AG10803 (cell line): ENCODE measurements around the gene GAK.

ENCODE experiments used
- DNase-seq: peaks from one replicate; pipeline ENCODE4 v3.0.0; 2010; ENCODE audit warnings: low read depth
- H3K4me3 ChIP-seq: 2 replicates; pipeline ENCODE4 v1.5.1; 2011; ENCODE audit warnings: mild to moderate bottlenecking, low read length, control low read depth
- TF ChIP-seq, protein P1 (sequence below): conservative IDR thresholded peaks from 2 replicates; pipeline ENCODE4 v1.5.1; 2011; ENCODE audit warnings: mild to moderate bottlenecking, low read length, control low read depth, inconsistent platforms

Gene GAK

DNA sequence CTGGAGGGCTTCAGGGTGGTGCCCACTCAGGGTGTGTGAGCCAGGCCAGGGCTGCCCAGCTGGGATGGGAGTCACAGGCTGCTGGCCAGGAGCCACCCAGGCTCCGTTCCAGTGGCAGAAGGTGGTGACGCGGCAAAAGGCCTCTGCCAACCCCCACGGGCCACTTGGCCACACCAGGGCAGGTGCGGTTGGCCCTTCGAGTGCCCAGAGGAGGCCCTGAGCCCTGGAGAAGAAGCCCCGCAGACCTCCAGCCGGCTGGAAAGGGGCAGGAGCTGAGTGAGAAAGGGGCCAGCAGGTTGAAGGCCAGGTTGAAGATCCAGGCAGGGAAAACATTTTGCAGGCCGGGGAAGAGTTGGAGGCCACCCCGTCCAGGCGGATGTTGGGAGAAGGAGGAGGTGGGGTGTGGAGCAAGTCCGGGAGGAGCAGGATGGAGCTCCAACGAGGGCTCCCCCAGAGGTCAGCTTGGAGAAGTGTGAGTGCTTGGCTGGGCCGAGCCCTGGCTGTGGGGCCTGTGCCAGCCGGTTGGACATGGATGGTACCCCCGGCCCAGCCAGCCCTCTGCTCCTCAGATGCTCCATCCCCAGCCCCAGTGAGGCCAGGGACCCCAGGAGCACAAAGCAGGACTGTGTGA lies 103.4 kb downstream of the GAK start:
- no peak overlapping the region for H3K4me3 ChIP-seq
- TF ChIP-seq, protein P1, sequence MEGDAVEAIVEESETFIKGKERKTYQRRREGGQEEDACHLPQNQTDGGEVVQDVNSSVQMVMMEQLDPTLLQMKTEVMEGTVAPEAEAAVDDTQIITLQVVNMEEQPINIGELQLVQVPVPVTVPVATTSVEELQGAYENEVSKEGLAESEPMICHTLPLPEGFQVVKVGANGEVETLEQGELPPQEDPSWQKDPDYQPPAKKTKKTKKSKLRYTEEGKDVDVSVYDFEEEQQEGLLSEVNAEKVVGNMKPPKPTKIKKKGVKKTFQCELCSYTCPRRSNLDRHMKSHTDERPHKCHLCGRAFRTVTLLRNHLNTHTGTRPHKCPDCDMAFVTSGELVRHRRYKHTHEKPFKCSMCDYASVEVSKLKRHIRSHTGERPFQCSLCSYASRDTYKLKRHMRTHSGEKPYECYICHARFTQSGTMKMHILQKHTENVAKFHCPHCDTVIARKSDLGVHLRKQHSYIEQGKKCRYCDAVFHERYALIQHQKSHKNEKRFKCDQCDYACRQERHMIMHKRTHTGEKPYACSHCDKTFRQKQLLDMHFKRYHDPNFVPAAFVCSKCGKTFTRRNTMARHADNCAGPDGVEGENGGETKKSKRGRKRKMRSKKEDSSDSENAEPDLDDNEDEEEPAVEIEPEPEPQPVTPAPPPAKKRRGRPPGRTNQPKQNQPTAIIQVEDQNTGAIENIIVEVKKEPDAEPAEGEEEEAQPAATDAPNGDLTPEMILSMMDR = 0 out of 2 replicates have a peak, but pooled peaks have one; percentile 5
- no peak for DNase-seq

DNA sequence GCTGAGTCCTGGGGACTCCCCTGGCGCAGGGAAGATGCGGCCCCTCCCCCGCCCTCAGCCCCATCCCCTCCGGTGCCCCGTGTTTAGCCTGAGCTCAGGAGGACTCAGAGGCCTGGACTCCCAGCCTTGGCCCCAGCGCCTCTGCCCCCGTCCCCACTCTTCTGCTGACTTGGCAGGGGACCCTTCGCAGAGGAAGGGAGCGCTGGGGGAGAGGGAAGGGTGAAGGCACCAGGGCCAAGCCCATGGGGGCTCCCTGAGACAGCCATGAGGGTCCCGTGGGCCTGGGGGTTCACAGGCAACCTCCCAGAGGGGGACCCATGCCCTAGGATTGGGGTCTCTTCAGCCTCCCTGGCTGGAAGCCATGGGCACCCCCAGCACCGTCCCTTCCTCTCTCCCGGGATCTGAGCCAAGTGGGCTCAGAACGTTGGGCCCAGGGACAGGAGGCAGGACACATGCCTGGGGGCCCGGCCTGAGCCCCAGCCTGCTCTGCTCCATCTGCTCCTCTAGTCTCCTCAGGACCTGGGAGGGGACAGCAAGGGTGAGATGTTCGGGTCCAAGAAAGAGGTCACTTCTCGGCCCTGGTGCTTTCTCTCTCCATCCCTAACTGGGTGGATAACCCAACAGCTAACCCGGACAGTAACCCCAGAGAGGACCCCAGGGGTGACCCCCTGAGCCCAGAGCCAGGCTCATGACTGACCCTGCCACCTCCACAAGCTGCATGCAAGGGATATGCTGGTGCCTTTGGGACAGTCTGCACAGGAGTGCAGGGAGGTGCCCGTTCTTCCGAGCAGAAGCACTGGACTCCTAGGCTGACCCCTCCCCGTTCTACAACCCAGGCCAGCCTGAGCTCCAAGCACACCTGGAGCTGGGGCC lies 104.7 kb downstream of the GAK start:
- TF ChIP-seq, protein P1 = no peak
- no peak for DNase-seq
- no peak overlapping the region for H3K4me3 ChIP-seq

DNA sequence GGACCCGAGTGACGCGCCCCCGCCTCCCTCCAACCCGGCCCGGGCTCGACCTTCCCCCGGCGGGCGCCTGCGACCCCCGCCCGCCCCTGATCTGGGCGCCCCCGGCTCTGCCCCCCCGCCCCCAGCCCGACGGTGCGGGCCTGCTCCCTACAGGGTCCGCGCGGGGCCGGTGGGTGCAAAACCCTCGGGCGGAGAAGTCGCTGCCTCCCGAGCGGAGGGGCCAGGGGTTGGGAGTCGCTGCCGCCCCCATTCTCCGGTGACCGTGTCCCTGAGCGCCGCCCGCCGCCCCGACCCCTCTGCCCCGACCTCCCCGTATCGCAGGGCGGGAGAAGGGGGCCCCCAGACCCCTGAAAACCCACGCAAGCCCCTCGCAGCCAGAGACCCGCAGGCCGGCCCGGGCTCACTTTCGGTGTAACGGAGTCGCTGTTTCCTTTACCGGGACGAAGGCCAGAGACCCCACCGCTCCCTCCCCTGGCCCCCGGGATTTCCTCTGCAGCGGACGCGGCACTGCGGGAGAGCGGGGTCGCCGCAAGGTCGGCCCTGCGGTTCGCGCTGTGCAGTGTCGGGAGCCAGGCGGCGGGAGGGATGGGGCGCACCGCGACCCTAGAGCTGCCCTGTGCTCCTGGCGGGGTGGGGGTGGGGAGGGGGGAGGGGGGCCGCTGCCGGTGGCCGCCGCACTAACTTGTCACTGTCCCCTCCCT lies 105.5 kb downstream of the GAK start:
- no peak overlapping the region for H3K4me3 ChIP-seq
- TF ChIP-seq, protein P1 = no peak
- DNase-seq = no peak

DNA sequence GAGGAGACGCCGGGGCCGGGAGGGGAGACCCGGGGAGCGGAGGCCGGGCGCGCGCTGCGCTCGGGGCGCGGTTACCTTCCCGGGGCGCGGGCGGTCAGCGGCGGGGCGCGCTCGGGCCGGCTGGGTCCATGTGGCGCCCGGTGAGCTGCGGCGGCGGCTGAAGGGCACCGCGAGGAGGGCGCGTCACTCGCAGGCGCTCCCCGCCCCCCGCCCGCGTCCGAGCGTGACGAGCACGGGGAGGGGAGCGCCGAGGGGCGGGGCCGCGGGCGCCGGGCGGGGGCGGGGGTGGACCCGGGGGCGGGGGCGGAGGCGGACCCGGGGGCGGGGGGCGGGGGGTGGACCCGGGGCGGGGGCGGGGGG lies 106.2 kb downstream of the GAK start, which contains the start of gene CPLX1:
CPLX1 (minus strand) TSS at position 159 of the 360 bp plus-strand sequence. CDS start 1,607 bp downstream, outside the sequence.
- DNase-seq = no peak
- H3K4me3 ChIP-seq = no peak within 1 kb of the TSS; the same call in 1 of the 2 replicates
- TF ChIP-seq, protein P1 = no peak

- TF ChIP-seq, protein P1 = no peak
- DNase-seq = no peak
- H3K4me3 ChIP-seq = no peak overlapping the region; the same call in 1 of the 2 replicates
These were observed 106.8 kb downstream of the GAK start for GRCh38 chr4:825063-825970.

- TF ChIP-seq, protein P1 = no peak
- no peak overlapping the region for H3K4me3 ChIP-seq
- DNase-seq = no peak
These were observed 107.6 kb downstream of the GAK start for GRCh38 chr4:824461-825062.
